HG03108 (cell line): ENCODE data around the gene GRXCR2.
"Not testable (repeated sequence)": the region's sequence is repeated elsewhere in the genome, so short reads cannot be mapped to it uniquely, and the experiment has no call there.

Experiments used
- ATAC-seq: cut with Tn5 transposase; IDR thresholded peaks from one replicate; pipeline ENCODE4 v1.9.1; 2021; ENCODE audit warnings: moderate library complexity; ENCODE audit not compliant: unreplicated experiment

GRXCR2 gene

GRCh38 chr5:145872914-145873313, at the start of gene GRXCR2:
GRXCR2 (minus strand) TSS chr5:145873014; CDS start chr5:145872968, 46 bp downstream.
- ATAC-seq: no peak

- ATAC-seq: no peak
Measured at GRCh38 chr5:145922059-145922458, 49.2 kb upstream of the GRXCR2 start.

- no peak for ATAC-seq
Measured at GRCh38 chr5:145921211-145921610, 48.4 kb upstream of the GRXCR2 start.

GRCh38 chr5:145920542-145921210, 47.9 kb upstream of the GRXCR2 start:
- no peak for ATAC-seq

GRCh38 chr5:145919413-145919812, 46.6 kb upstream of the GRXCR2 start:
- ATAC-seq: no peak

GRCh38 chr5:145918397-145918796, 45.6 kb upstream of the GRXCR2 start:
- ATAC-seq: no peak

GRCh38 chr5:145917288-145917687, 44.5 kb upstream of the GRXCR2 start:
- no peak for ATAC-seq

- no peak for ATAC-seq
Measured at GRCh38 chr5:145915970-145916638, 43.3 kb upstream of the GRXCR2 start.

- no peak for ATAC-seq
Measured at GRCh38 chr5:145913701-145914100, 40.9 kb upstream of the GRXCR2 start.

- no peak for ATAC-seq
Measured at GRCh38 chr5:145912594-145912993, 39.8 kb upstream of the GRXCR2 start.

GRCh38 chr5:145912019-145912418, 39.2 kb upstream of the GRXCR2 start:
- no peak for ATAC-seq

GRCh38 chr5:145911164-145911563, 38.4 kb upstream of the GRXCR2 start:
- ATAC-seq: no peak

GRCh38 chr5:145908206-145908960, 35.6 kb upstream of the GRXCR2 start:
- ATAC-seq: no peak

- ATAC-seq: no peak
Measured at GRCh38 chr5:145906401-145906800, 33.6 kb upstream of the GRXCR2 start.

GRCh38 chr5:145904743-145905142, 31.9 kb upstream of the GRXCR2 start:
- no peak for ATAC-seq

GRCh38 chr5:145903867-145904266, 31.1 kb upstream of the GRXCR2 start:
- no peak for ATAC-seq

- ATAC-seq: no peak
Measured at GRCh38 chr5:145903113-145903512, 30.3 kb upstream of the GRXCR2 start.

GRCh38 chr5:145902421-145902820, 29.6 kb upstream of the GRXCR2 start:
- no peak for ATAC-seq

GRCh38 chr5:145898171-145898570, 25.4 kb upstream of the GRXCR2 start:
- ATAC-seq: no peak

GRCh38 chr5:145891378-145891777, 18.6 kb upstream of the GRXCR2 start:
- not testable (repeated sequence) for ATAC-seq

GRCh38 chr5:145889611-145890010, 16.8 kb upstream of the GRXCR2 start:
- no peak for ATAC-seq
